Activated CD4-positive, alpha-beta memory T cell treated with anti-CD3 and anti-CD28 coated beads, Interleukin-2, amount 10 ng/mL, durations not matched to agents 7 days and 5 days (primary cell): Measurements from ENCODE around the gene SYT1. TPM values are rescaled to one million over a fixed set of nuclear protein-coding genes. Genes with fewer than 3 reads are reported as not detected.
"Not testable (repeated sequence)": the region's sequence is repeated elsewhere in the genome, so short reads cannot be mapped to it uniquely, and the experiment has no call there.

Source experiments
- CTCF ChIA-PET: fragments of 350-600 bp; sonication (Branson Sonifier 250); formaldehyde crosslinking; loops from one replicate; lab custom pipeline; 2021; ENCODE audit warnings: antibody characterized with exemption, inconsistent platforms; lab: Charles Lee
- POLR2A ChIA-PET: fragments of 350-600 bp; sonication (Branson Sonifier 250); formaldehyde crosslinking; loops from one replicate; lab custom pipeline; 2021; ENCODE audit warnings: antibody characterized with exemption; lab: Charles Lee
- DNase-seq: peaks from one replicate; pipeline ENCODE4 v3.0.0-alpha.2; 2020
- H3K27ac Mint-ChIP-seq: one replicate; pipeline ENCODE4 v1.8.0; 2021; ENCODE audit warnings: mild to moderate bottlenecking, mixed read lengths
- H3K27me3 Mint-ChIP-seq: one replicate; pipeline ENCODE4 v1.8.0; 2021; ENCODE audit warnings: mixed read lengths
- H3K36me3 Mint-ChIP-seq: one replicate; pipeline ENCODE4 v1.8.0; 2021; ENCODE audit warnings: low read depth, mixed read lengths
- H3K4me1 Mint-ChIP-seq: one replicate; pipeline ENCODE4 v1.8.0; 2021; ENCODE audit warnings: mixed read lengths
- H3K4me3 Mint-ChIP-seq: one replicate; pipeline ENCODE4 v1.8.0; 2021; ENCODE audit warnings: mild to moderate bottlenecking, mixed read lengths
- H3K9me3 Mint-ChIP-seq: one replicate; pipeline ENCODE4 v1.8.0; 2021; ENCODE audit warnings: mixed read lengths
- total RNA-seq, 2 experiments: library from RNA; stranded (reverse); gene quantifications; one replicate each; pipeline ENCODE4 v1.2.3, GENCODE V29; 2021

Gene SYT1
- total RNA-seq, 2 experiments from 2014 or later, result not detected

DNA sequence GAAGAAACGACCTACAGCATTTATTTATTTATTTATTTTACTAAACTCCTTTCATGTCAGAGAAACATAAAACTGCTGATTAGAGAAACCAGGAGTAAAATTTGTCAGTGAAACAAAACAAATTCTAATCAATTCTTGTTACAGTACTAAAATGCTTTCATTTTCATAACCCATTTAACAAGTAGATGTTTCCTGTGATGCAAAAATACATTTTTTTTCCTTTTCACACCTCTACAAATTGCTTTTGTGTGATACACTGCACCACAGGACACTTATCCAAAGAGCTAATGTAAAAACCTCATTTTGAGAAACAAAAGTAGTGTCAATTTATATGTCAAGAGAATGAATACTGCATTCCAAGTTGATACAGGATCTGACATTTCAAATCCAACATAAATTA is 155.1 kb downstream of the SYT1 start:
- Mint-ChIP-seq H3K36me3 (no peaks in the 10 kb centered on the region), H3K27ac (no peak overlapping the region), H3K9me3 (peaks cover 10% of the 10 kb centered on the region), H3K27me3 (no peaks in the 10 kb centered on the region), H3K4me1 (no peaks in the 10 kb centered on the region), H3K4me3 (no peak overlapping the region)
- ChIA-PET CTCF (no interaction called here), POLR2A (no interaction called here)
- no peak for DNase-seq

DNA sequence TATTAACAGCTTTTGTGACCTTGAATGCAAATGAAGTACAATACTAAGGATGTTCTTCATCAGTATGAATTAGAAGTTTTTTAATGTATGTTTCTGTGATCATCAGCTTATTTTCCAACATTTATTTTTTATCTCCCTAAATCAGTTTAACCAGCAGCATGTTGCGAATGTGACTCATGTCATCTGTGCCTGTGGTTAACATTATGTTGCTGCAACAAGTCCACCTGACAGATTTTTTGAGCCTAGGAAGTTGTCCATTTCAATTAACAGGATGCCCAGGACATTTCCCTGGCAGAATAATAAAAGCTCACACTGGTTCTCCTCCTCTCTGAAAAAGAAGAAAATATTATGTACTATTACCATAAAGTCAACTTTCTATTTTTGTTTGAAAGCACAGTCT is 155.5 kb downstream of the SYT1 start:
- no peaks in the 10 kb centered on the region for H3K27me3 Mint-ChIP-seq
- peaks cover 10% of the 10 kb centered on the region for H3K9me3 Mint-ChIP-seq
- ChIA-PET POLR2A (no interaction called here), CTCF (no interaction called here)
- no peaks in the 10 kb centered on the region for H3K4me1 Mint-ChIP-seq
- no peak overlapping the region for H3K4me3 Mint-ChIP-seq
- H3K36me3 Mint-ChIP-seq, result no peaks in the 10 kb centered on the region
- no peak overlapping the region for H3K27ac Mint-ChIP-seq
- DNase-seq, result no peak

DNA sequence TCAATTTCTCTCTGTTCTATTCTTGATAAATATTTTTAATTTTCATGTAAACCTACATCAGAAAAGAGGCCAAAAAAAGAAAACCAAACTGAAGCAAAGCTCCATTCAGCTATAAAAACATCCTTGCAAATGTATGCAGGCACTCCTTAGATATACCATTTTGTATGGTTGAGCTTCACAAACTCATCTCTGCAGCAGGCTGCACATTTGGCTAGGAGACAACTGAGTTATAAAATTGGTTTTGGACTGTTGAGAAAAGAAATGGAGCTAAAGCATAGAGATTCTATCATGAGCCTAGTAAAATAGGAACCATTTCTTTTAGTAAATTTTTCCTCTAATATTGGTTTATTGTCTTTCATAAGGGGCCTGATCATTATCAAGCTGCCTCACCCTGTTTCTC is 156.4 kb downstream of the SYT1 start:
- no peak overlapping the region for H3K27ac Mint-ChIP-seq
- H3K9me3 Mint-ChIP-seq, result peaks cover 10% of the 10 kb centered on the region
- ChIA-PET POLR2A (no interaction called here), CTCF (no interaction called here)
- no peak for DNase-seq
- no peaks in the 10 kb centered on the region for H3K4me1 Mint-ChIP-seq
- H3K36me3 Mint-ChIP-seq, result no peaks in the 10 kb centered on the region
- H3K4me3 Mint-ChIP-seq, result no peak overlapping the region
- no peaks in the 10 kb centered on the region for H3K27me3 Mint-ChIP-seq

DNA sequence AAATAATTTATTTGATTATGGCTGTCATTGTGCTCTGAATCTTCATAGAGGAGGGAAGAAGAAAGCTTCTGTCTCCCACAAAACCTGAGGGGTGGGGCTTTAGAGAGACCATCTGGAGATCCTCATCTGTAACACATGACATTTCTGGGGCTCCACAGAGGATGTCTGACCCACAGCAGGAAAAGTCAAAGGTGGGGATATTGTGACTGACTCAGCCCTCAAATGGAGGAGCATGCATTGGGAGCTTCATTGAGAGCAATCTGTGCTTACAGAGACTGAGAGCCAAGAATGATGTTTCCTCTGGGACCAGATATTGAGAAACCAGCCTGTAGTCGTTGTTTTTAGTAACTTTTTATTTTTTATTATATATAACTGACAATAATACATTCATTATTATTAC is 158.7 kb downstream of the SYT1 start:
- peaks cover 5% of the 10 kb centered on the region for H3K9me3 Mint-ChIP-seq
- H3K36me3 Mint-ChIP-seq, result no peaks in the 10 kb centered on the region
- H3K27ac Mint-ChIP-seq, result no peak overlapping the region
- DNase-seq, result no peak
- H3K27me3 Mint-ChIP-seq, result no peaks in the 10 kb centered on the region
- ChIA-PET POLR2A (no interaction called here), CTCF (interaction anchor here (1.1 kb wide), 1 partner anchor 21 kb away, joined by 3 read pairs; no protein-coding TSS in a partner anchor)
- no peak overlapping the region for H3K4me3 Mint-ChIP-seq
- H3K4me1 Mint-ChIP-seq, result no peaks in the 10 kb centered on the region

DNA sequence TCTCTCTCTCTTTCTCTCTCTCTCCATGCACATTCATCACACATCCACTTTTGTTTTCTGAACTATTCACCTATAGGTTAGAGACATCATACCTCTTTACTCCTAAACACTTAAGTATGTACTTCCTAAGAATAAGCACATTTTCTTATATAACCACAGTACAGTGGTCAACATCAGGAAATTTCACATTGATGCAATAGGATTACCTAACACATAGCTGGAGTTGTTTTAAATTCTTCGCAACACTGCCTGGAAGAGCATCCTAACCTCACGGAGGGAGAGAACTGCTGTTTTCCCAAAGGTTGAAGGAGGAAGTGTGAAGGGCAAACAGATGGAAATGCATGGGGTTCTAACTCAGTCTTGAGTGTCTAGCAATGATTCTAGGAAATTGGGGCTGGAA is 159.2 kb downstream of the SYT1 start:
- Mint-ChIP-seq H3K4me3 (no peak overlapping the region), H3K4me1 (no peaks in the 10 kb centered on the region), H3K36me3 (no peaks in the 10 kb centered on the region)

DNA sequence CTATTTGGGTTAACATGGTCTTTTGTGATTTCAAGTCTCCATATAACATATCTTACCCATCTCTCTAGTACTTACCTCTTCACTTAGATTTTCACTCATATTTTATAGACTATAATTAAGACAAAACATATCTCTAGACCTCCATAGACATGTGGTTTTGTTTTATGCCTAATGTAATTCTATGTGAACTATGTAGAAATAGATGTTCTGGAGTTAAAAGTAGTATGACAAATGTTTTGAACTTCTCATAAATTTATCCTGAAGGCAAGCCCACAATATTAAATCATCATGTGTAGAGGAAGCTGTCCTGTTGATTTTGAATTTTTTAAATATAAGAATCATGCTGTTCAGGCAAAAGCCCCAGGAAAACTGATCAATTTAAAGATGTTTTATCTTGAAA is 169.2 kb downstream of the SYT1 start:
- POLR2A ChIA-PET, result no interaction called here
- CTCF ChIA-PET, result no interaction called here
- no peak for DNase-seq
- no peaks in the 10 kb centered on the region for H3K27me3 Mint-ChIP-seq
- H3K4me3 Mint-ChIP-seq, result no peak overlapping the region
- H3K27ac Mint-ChIP-seq, result no peak overlapping the region
- no peaks in the 10 kb centered on the region for H3K9me3 Mint-ChIP-seq
- no peaks in the 10 kb centered on the region for H3K36me3 Mint-ChIP-seq
- no peaks in the 10 kb centered on the region for H3K4me1 Mint-ChIP-seq

More for the DNA sequence above, 159.2 kb downstream of the SYT1 start:
- Mint-ChIP-seq H3K27ac (no peak overlapping the region), H3K9me3 (peaks cover 5% of the 10 kb centered on the region), H3K27me3 (no peaks in the 10 kb centered on the region)
- ChIA-PET CTCF (interaction anchor here (1.1 kb wide), 1 partner anchor 21 kb away, joined by 3 read pairs; no protein-coding TSS in a partner anchor), POLR2A (no interaction called here)
- no peak for DNase-seq

DNA sequence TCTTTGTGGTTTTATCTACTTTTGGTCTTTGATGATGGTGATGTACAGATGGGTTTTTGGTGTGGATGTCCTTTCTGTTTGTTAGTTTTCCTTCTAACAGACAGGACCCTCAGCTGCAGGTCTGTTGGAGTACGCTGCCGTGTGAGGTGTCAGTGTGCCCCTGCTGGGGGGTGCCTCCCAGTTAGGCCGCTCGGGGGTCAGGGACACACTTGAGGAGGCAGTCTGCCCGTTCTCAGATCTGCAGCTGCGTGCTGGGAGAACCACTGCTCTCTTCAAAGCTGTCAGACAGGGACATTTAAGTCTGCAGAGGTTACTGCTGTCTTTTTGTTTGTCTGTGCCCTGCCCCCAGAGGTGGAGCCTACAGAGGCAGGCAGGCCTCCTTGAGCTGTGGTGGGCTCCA is 180.2 kb downstream of the SYT1 start:
- POLR2A ChIA-PET, H3K36me3 Mint-ChIP-seq: not testable (repeated sequence)

DNA sequence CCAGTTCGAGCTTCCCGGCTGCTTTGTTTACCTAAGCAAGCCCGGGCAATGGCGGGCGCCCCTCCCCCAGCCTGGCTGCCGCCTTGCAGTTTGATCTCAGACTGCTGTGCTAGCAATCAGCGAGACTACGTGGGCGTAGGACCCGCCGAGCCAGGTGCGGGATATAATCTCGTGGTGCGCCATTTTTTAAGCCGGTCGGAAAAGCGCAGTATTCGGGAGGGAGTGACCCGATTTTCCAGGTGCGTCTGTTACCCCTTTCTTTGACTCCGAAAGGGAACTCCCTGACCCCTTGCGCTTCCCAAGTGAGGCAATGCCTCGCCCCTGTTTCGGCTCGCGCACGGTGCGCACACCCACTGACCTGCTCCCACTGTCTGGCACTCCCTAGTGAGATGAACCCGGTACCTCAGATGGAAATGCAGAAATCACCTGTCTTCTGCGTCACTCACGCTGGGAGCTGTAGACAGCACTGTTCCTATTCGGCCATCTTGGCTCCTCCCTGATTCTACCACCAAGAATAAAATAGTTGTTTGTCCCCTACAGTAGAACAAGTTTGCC is 180.7 kb downstream of the SYT1 start:
- DNase-seq, H3K27ac Mint-ChIP-seq, H3K4me3 Mint-ChIP-seq, H3K4me1 Mint-ChIP-seq, H3K36me3 Mint-ChIP-seq, CTCF ChIA-PET, POLR2A ChIA-PET, H3K9me3 Mint-ChIP-seq, H3K27me3 Mint-ChIP-seq: not testable (repeated sequence)

More for the DNA sequence above, 180.2 kb downstream of the SYT1 start:
- H3K4me3 Mint-ChIP-seq, H3K27ac Mint-ChIP-seq, H3K4me1 Mint-ChIP-seq, H3K9me3 Mint-ChIP-seq, DNase-seq, H3K27me3 Mint-ChIP-seq, CTCF ChIA-PET: not testable (repeated sequence)

DNA sequence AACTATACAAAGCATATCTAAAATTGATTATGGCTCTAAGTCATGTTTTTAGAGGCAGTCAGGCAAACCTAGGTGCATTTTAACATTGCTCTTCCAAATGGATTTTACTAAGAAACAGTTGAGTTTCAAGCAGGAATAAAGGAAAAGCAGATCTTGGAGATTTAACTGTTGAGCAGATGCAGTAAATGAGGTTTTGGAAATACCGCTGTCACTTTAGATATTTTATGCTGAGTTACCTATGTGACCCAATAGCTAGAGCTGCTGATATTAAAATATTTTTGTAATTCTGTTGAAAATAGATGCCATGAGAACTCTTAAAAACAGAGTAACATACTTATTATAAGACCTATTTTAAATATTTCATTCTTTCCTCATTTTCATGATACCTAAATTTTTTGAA is 181.4 kb downstream of the SYT1 start:
- Mint-ChIP-seq H3K27ac (no peak overlapping the region), H3K4me3 (no peak overlapping the region), H3K4me1 (no peaks in the 10 kb centered on the region), H3K36me3 (no peaks in the 10 kb centered on the region), H3K27me3 (no peaks in the 10 kb centered on the region), H3K9me3 (peaks cover 6% of the 10 kb centered on the region)
- DNase-seq, result no peak
- ChIA-PET POLR2A (no interaction called here), CTCF (no interaction called here)

DNA sequence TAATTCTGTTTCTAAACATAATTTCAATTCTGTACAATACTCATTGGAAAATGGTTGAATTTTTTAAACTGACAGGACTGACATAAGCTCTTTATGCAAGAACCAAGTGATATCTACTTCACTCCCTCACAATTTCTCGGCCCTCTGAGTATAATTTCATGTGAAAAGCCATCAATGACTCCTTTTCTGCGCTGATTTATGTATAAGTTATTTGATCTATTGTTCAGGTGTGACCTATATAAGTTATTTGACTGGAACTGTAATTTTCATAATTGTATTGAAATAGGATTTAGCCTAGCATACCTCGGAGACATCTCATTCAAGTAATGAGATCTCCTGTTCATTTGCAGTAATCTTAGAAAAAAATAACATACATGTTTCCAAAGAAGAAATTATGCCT is 184.4 kb downstream of the SYT1 start:
- H3K4me3 Mint-ChIP-seq, result no peak overlapping the region
- DNase-seq, result no peak
- CTCF ChIA-PET, result no interaction called here
- peaks cover 6% of the 10 kb centered on the region for H3K9me3 Mint-ChIP-seq
- POLR2A ChIA-PET, result no interaction called here
- H3K36me3 Mint-ChIP-seq, result no peaks in the 10 kb centered on the region
- H3K4me1 Mint-ChIP-seq, result no peaks in the 10 kb centered on the region
- no peaks in the 10 kb centered on the region for H3K27me3 Mint-ChIP-seq
- no peak overlapping the region for H3K27ac Mint-ChIP-seq

DNA sequence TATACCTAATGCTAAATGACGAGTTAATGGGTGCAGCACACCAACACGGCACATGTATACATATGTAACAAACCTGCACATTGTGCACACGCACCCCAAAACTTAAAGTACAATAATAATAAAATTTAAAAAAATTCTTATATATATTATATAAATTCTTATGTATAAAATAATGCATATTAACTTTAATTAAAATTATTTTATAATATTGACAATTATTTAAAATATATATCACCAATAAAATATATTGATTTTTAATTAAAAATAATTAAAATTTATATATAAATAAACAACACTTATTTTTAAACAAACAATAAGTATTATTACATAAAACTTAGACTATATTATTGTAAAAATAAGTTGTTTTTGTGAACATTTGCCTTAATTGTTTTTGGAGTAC is 188.8 kb downstream of the SYT1 start:
- H3K9me3 Mint-ChIP-seq, result no peaks in the 10 kb centered on the region
- H3K4me3 Mint-ChIP-seq, result no peak overlapping the region
- no peaks in the 10 kb centered on the region for H3K27me3 Mint-ChIP-seq
- H3K36me3 Mint-ChIP-seq, result no peaks in the 10 kb centered on the region
- no peak for DNase-seq
- ChIA-PET CTCF (no interaction called here), POLR2A (no interaction called here)
- H3K4me1 Mint-ChIP-seq, result no peaks in the 10 kb centered on the region
- H3K27ac Mint-ChIP-seq, result no peak overlapping the region

DNA sequence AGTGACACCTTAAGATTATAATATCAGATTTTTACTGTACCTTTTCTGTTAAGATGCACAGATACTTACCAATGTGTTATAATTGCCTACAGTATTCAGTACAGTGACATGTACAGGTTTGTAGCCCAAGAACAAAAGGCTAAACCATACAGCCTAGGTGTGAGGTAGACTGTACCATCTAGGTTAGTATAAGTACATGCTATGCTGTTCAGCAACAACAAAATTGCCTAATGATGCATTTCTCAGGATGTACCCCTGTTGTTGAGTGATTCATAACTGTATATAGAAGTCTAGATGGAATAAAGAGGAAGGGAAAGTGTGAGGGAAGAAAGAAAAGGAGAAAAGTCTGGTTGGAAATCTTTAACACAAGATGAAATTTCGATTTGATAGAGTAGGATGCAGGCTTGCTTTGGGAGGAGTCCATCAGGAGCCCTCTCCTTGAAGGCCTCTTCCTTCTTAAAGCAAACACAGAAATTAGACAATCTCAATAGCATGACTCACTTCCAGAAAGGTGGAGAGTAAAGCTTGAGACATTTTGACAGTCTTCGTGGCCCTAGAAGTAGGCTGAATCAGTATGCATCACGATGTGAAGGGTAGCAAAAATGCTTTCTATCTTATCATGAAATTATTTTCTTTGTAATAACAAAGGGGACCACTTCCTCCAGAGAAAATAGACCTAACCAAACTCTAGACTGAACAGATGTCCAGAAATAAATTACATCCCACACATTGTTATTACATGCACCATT is 191.5 kb downstream of the SYT1 start:
- Mint-ChIP-seq H3K27ac (no peak overlapping the region), H3K36me3 (no peaks in the 10 kb centered on the region), H3K9me3 (no peaks in the 10 kb centered on the region), H3K4me3 (no peak overlapping the region), H3K27me3 (no peaks in the 10 kb centered on the region), H3K4me1 (no peaks in the 10 kb centered on the region)
- ChIA-PET CTCF (no interaction called here), POLR2A (no interaction called here)
- no peak for DNase-seq

DNA sequence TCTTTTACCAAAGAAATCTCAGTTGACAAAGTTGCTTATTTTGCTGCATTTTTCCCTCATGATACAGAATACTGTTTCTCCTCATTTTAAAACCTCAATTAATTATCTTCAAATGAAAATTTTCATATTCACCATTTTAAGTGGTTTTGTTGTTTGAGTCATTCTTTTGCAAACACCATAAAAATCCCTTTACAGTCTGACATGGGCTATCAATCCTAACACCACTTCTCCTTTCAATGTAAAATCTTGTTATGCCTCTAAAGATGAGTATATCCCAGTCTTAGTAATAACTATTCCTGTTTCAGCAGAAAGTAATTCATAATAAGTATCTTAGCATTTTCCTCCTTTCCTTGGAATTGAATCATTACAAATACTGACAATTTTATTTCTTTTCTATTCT is 192.2 kb downstream of the SYT1 start:
- POLR2A ChIA-PET, result no interaction called here

DNA sequence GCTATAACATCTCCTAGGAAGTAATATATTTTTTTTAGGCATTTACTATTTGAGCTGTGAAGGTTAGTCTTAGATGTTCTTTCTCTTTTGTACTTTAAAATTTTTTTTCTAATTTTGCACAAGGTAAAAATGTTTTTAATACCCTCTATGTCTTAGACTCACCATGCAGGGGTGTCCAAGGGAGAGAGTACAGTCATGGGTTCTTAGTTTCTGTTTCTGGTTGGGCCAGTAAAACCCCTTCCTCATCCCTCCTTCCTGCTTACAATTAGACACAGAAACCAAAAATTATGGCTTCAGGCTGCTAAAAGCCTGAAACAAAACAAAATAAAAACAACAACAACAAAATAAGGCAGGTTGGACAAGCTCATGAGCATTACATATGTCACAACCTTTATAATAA is 193.0 kb downstream of the SYT1 start:
- H3K4me3 Mint-ChIP-seq, result no peak overlapping the region
- ChIA-PET CTCF (no interaction called here), POLR2A (no interaction called here)
- no peaks in the 10 kb centered on the region for H3K36me3 Mint-ChIP-seq
- H3K4me1 Mint-ChIP-seq, result no peaks in the 10 kb centered on the region
- H3K27me3 Mint-ChIP-seq, result no peaks in the 10 kb centered on the region
- H3K9me3 Mint-ChIP-seq, result no peaks in the 10 kb centered on the region
- H3K27ac Mint-ChIP-seq, result no peak overlapping the region
- DNase-seq, result no peak

More for the DNA sequence above, 192.2 kb downstream of the SYT1 start:
- Mint-ChIP-seq H3K4me3 (no peak overlapping the region), H3K4me1 (no peaks in the 10 kb centered on the region), H3K36me3 (no peaks in the 10 kb centered on the region), H3K27ac (no peak overlapping the region), H3K27me3 (no peaks in the 10 kb centered on the region), H3K9me3 (no peaks in the 10 kb centered on the region)
- no peak for DNase-seq
- CTCF ChIA-PET, result no interaction called here
